Glutamatergic neuron (in vitro differentiated cells): ENCODE data around the gene NRAP. TPM values are rescaled to one million over a fixed set of nuclear protein-coding genes. Genes with fewer than 3 reads are reported as not detected.

Experiments
- DNase-seq: peaks from one replicate; pipeline ENCODE4 v3.0.0; 2022
- H3K27ac Mint-ChIP-seq: one replicate; pipeline ENCODE4 v1.8.0; 2020; ENCODE audit warnings: mild to moderate bottlenecking, mixed read lengths, inconsistent platforms; ENCODE audit not compliant: unreplicated experiment
- H3K27me3 Mint-ChIP-seq: one replicate; pipeline ENCODE4 v1.8.0; 2020; ENCODE audit warnings: mild to moderate bottlenecking, moderate library complexity, mixed read lengths, inconsistent platforms; ENCODE audit not compliant: unreplicated experiment
- H3K36me3 Mint-ChIP-seq: one replicate; pipeline ENCODE4 v1.8.0; 2020; ENCODE audit warnings: mild to moderate bottlenecking, mixed read lengths, inconsistent platforms; ENCODE audit not compliant: unreplicated experiment
- H3K4me1 Mint-ChIP-seq: one replicate; pipeline ENCODE4 v1.8.0; 2020; ENCODE audit warnings: mild to moderate bottlenecking, low read depth, mixed read lengths, inconsistent platforms; ENCODE audit not compliant: unreplicated experiment
- H3K4me3 Mint-ChIP-seq: one replicate; pipeline ENCODE4 v1.8.0; 2020; ENCODE audit warnings: mild to moderate bottlenecking, mixed read lengths, inconsistent platforms; ENCODE audit not compliant: unreplicated experiment
- H3K9me3 Mint-ChIP-seq: one replicate; pipeline ENCODE4 v1.8.0; 2020; ENCODE audit warnings: mild to moderate bottlenecking, moderate library complexity, mixed read lengths, inconsistent platforms; ENCODE audit not compliant: unreplicated experiment
- total RNA-seq: library from RNA; stranded (reverse); fragmentation: NEBNext Ultra II Directional; extraction: Animal tissue kit (Norgen Biotek cat#: 25700); gene quantifications from one replicate; pipeline ENCODE4 v1.2.1, GENCODE V29; 2021; ENCODE audit not compliant: unreplicated experiment
- TF ChIP-seq, protein P1 (sequence below): fragments of 200-600 bp; sonication (generic); IDR thresholded peaks from one replicate; pipeline ENCODE4 v1.5.0; 2021; ENCODE audit not compliant: partially characterized antibody, unreplicated experiment

NRAP gene
- total RNA-seq, 1 donor from 2014 or later, result not detected

DNA sequence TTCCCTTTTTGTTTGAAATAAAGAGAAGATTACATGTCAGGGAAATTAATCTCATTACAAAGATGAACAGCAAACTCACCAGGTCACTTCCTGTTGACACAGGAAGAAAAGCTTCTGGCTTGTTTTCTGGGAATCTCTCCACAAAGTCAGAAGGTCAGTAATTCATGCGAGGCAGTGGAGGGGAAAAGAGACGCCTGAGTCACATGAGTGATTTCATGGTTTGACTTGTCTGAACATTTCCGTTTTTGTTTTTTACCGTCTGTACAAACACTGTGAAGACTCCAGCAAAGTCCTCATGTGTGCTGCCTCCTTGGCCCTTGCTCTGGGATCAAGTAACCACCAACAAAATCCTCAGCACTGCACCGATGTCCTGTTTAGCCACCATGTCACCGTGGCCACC lies 113.5 kb downstream of the NRAP start:
- Mint-ChIP-seq H3K9me3 (no peaks in the 10 kb centered on the region), H3K4me1 (no peaks in the 10 kb centered on the region), H3K27me3 (peaks cover 4% of the 10 kb centered on the region), H3K27ac (no peak overlapping the region), H3K4me3 (no peak overlapping the region), H3K36me3 (no peaks in the 10 kb centered on the region)
- TF ChIP-seq, protein P1, sequence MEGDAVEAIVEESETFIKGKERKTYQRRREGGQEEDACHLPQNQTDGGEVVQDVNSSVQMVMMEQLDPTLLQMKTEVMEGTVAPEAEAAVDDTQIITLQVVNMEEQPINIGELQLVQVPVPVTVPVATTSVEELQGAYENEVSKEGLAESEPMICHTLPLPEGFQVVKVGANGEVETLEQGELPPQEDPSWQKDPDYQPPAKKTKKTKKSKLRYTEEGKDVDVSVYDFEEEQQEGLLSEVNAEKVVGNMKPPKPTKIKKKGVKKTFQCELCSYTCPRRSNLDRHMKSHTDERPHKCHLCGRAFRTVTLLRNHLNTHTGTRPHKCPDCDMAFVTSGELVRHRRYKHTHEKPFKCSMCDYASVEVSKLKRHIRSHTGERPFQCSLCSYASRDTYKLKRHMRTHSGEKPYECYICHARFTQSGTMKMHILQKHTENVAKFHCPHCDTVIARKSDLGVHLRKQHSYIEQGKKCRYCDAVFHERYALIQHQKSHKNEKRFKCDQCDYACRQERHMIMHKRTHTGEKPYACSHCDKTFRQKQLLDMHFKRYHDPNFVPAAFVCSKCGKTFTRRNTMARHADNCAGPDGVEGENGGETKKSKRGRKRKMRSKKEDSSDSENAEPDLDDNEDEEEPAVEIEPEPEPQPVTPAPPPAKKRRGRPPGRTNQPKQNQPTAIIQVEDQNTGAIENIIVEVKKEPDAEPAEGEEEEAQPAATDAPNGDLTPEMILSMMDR, result no peak
- DNase-seq, result no peak

DNA sequence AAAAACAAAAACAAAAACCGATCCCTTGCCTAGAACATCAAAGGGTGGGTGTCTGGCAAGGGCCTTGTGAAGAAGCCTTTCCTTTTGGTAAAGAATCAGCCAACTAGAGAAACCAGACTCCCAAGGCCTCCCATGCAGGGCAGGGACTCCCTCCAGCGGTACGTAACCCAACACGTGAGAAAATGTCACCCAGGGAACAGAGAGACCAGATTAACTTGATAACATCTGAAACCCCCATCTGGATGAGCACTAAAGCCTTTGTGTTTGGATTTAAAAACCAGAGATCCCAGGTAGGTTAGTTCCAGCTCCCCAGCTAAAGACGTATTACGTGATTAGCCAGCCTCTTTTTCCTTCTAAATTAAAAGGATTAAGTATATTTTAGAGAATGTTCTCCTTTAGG lies 114.0 kb downstream of the NRAP start:
- peaks cover 2% of the 10 kb centered on the region for H3K27me3 Mint-ChIP-seq
- TF ChIP-seq, protein P1, result no peak
- no peaks in the 10 kb centered on the region for H3K9me3 Mint-ChIP-seq
- no peak overlapping the region for H3K27ac Mint-ChIP-seq
- no peaks in the 10 kb centered on the region for H3K36me3 Mint-ChIP-seq
- H3K4me1 Mint-ChIP-seq, result no peaks in the 10 kb centered on the region
- no peak overlapping the region for H3K4me3 Mint-ChIP-seq
- no peak for DNase-seq

- H3K4me3 Mint-ChIP-seq, result no peak overlapping the region
- H3K9me3 Mint-ChIP-seq, result no peaks in the 10 kb centered on the region
- H3K36me3 Mint-ChIP-seq, result no peaks in the 10 kb centered on the region
Observed at GRCh38 chr10:113547426-113547825, 116.4 kb downstream of the NRAP start.

GRCh38 chr10:113544392-113544791 lies 119.4 kb downstream of the NRAP start:
- Mint-ChIP-seq H3K27ac (no peak overlapping the region), H3K36me3 (no peaks in the 10 kb centered on the region), H3K9me3 (peaks cover 1% of the 10 kb centered on the region), H3K4me3 (no peak overlapping the region), H3K4me1 (peaks cover 2% of the 10 kb centered on the region), H3K27me3 (peaks cover 6% of the 10 kb centered on the region)
- TF ChIP-seq, protein P1, result no peak
- no peak for DNase-seq

More at GRCh38 chr10:113547426-113547825, 116.4 kb downstream of the NRAP start:
- no peaks in the 10 kb centered on the region for H3K4me1 Mint-ChIP-seq
- TF ChIP-seq, protein P1, result no peak
- no peaks in the 10 kb centered on the region for H3K27me3 Mint-ChIP-seq
- no peak overlapping the region for H3K27ac Mint-ChIP-seq
- DNase-seq, result no peak

- DNase-seq, result no peak
- Mint-ChIP-seq H3K9me3 (peaks cover 3% of the 10 kb centered on the region), H3K27me3 (peaks cover 6% of the 10 kb centered on the region), H3K36me3 (no peaks in the 10 kb centered on the region), H3K27ac (no peak overlapping the region), H3K4me1 (peaks cover 2% of the 10 kb centered on the region), H3K4me3 (no peak overlapping the region)
- TF ChIP-seq, protein P1, result no peak
Observed at GRCh38 chr10:113543107-113543955, 120.5 kb downstream of the NRAP start.
